ENCODE measurements around the gene EFHB. TPM values are rescaled to one million over a fixed set of nuclear protein-coding genes. Genes with fewer than 3 reads are reported as not detected.

The EFHB gene
- total and polyA plus RNA-seq, 10 of the 15 experiments (the other 5 are each of a cell fraction or from before 2014, with no cell fraction given): 0.12 to 0.95 (median 0.53) TPM; not detected in 3

DNA sequence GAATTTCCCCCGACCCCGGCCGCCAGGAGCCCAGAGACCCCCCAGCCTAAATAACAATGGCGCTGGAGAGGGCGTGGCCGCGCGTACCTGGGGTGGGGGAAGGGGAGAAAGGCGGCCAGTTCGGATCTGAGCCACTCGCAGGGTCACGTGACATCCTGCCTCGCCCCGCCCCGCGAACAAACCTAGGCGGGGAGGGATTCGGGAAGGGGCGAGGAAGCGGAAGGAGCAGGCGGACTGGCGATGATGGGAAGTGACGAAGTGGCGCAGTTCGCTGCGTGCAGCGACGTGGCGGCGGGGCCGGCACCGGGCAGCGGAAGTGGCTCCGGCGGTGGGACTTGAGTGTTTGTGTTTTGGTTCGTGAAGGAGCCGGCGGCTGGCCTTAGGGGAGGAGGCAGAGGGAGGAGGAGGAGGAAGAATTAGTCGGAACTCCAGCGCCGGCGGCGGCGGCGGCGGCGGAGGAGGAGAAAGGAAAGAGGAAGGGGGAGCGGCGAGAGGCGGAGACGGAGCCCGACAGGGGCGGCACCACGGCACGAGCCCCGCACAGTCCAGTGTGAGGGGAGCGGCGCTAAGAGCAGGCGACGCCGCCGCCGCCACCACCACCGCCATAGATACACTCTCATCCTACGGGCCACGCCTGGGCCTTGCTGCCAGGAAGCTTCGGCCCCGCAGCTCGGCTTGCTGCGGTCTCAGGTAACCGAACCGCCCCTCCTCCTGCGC lies 13.0 kb upstream of the EFHB start, which contains the start of gene RAB5A (continued):
- TF ChIP-seq SREBF1 (IDR thresholded peaks at IDR 0.05; ENCODE audit: low read length): no peak; the same call in 1 of the 2 replicates
- TF ChIP-seq EGR1 (IDR thresholded peaks at IDR 0.05; ENCODE audit: borderline replicate concordance in 1 of 2, low read depth in 2 of 2, low read length in 2 of 2): peak; percentile 55 to 56
- TF ChIP-seq RB1 (IDR thresholded peaks at IDR 0.05; ENCODE audit: borderline replicate concordance): no peak
- TF ChIP-seq, protein P1, sequence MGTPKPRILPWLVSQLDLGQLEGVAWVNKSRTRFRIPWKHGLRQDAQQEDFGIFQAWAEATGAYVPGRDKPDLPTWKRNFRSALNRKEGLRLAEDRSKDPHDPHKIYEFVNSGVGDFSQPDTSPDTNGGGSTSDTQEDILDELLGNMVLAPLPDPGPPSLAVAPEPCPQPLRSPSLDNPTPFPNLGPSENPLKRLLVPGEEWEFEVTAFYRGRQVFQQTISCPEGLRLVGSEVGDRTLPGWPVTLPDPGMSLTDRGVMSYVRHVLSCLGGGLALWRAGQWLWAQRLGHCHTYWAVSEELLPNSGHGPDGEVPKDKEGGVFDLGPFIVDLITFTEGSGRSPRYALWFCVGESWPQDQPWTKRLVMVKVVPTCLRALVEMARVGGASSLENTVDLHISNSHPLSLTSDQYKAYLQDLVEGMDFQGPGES (IDR thresholded peaks at IDR 0.05): peak; percentile 14; the same call in 1 of the 2 replicates
- TF ChIP-seq NFXL1 (IDR thresholded peaks at IDR 0.05; ENCODE audit: borderline replicate concordance): 0 out of 2 replicates have a peak, but pooled peaks have one; percentile 19
- TF ChIP-seq, protein P2, sequence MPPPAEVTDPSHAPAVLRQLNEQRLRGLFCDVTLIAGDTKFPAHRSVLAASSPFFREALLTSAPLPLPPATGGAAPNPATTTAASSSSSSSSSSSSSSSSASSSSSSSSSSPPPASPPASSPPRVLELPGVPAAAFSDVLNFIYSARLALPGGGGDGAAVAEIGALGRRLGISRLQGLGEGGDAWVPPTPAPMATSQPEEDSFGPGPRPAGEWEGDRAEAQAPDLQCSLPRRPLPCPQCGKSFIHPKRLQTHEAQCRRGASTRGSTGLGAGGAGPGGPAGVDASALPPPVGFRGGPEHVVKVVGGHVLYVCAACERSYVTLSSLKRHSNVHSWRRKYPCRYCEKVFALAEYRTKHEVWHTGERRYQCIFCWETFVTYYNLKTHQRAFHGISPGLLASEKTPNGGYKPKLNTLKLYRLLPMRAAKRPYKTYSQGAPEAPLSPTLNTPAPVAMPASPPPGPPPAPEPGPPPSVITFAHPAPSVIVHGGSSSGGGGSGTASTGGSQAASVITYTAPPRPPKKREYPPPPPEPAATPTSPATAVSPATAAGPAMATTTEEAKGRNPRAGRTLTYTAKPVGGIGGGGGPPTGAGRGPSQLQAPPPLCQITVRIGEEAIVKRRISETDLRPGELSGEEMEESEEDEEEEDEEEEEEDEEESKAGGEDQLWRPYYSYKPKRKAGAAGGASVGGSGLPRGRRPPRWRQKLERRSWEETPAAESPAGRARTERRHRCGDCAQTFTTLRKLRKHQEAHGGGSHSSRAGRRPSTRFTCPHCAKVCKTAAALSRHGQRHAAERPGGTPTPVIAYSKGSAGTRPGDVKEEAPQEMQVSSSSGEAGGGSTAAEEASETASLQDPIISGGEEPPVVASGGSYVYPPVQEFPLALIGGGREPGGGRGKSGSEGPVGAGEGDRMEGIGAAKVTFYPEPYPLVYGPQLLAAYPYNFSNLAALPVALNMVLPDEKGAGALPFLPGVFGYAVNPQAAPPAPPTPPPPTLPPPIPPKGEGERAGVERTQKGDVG (CRISPR knock-in tag; IDR thresholded peaks at IDR 0.05): peak; percentile 96
- TF ChIP-seq ETV6 (conservative IDR thresholded peaks at IDR 0.05 in 1 of 2, IDR thresholded peaks at IDR 0.05 in 1 of 2; ENCODE audit: borderline replicate concordance in 1 of 2, low read depth in 1 of 2): peak in 1 of 2 experiments; percentile 58; a peak in 1 of 4 replicates
- TF ChIP-seq, protein P3, sequence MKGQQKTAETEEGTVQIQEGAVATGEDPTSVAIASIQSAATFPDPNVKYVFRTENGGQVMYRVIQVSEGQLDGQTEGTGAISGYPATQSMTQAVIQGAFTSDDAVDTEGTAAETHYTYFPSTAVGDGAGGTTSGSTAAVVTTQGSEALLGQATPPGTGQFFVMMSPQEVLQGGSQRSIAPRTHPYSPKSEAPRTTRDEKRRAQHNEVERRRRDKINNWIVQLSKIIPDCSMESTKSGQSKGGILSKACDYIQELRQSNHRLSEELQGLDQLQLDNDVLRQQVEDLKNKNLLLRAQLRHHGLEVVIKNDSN (IDR thresholded peaks at IDR 0.05; ENCODE audit: borderline replicate concordance, extremely low read length, insufficient read depth, low read depth, low read length): peak; percentile 95
- TF ChIP-seq, protein P4, sequence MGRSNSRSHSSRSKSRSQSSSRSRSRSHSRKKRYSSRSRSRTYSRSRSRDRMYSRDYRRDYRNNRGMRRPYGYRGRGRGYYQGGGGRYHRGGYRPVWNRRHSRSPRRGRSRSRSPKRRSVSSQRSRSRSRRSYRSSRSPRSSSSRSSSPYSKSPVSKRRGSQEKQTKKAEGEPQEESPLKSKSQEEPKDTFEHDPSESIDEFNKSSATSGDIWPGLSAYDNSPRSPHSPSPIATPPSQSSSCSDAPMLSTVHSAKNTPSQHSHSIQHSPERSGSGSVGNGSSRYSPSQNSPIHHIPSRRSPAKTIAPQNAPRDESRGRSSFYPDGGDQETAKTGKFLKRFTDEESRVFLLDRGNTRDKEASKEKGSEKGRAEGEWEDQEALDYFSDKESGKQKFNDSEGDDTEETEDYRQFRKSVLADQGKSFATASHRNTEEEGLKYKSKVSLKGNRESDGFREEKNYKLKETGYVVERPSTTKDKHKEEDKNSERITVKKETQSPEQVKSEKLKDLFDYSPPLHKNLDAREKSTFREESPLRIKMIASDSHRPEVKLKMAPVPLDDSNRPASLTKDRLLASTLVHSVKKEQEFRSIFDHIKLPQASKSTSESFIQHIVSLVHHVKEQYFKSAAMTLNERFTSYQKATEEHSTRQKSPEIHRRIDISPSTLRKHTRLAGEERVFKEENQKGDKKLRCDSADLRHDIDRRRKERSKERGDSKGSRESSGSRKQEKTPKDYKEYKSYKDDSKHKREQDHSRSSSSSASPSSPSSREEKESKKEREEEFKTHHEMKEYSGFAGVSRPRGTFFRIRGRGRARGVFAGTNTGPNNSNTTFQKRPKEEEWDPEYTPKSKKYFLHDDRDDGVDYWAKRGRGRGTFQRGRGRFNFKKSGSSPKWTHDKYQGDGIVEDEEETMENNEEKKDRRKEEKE (IDR thresholded peaks at IDR 0.05): no peak
- peak; percentile 84 for TF ChIP-seq RELA (IDR thresholded peaks at IDR 0.05; ENCODE audit: borderline replicate concordance, partially characterized antibody)
- peak; percentile 43; the same call in 1 of the 2 replicates for TF ChIP-seq GATAD2B (conservative IDR thresholded peaks at IDR 0.05; ENCODE audit: low read depth)
- TF ChIP-seq SIN3A (IDR thresholded peaks at IDR 0.05; ENCODE audit: low read depth, low read length): 0 out of 2 replicates have a peak, but pooled peaks have one; percentile 25
- TF ChIP-seq NFIC (IDR thresholded peaks at IDR 0.05; ENCODE audit: low read depth, low read length): no peak
- TF ChIP-seq SUZ12 (IDR thresholded peaks at IDR 0.05; ENCODE audit: unreplicated experiment): no peak
- no peak for TF ChIP-seq PAX8 (IDR thresholded peaks at IDR 0.05)
- no peak for TF ChIP-seq SUPT20H (IDR thresholded peaks at IDR 0.05; ENCODE audit: borderline replicate concordance, control insufficient read depth, low read depth, low read length)
- TF ChIP-seq TARDBP (IDR thresholded peaks at IDR 0.05; ENCODE audit: borderline replicate concordance): peak; percentile 42; the same call in 1 of the 2 replicates
- no peak for TF ChIP-seq RFX5 (IDR thresholded peaks at IDR 0.05; ENCODE audit: low read depth, low read length)
- TF ChIP-seq NFYA (IDR thresholded peaks at IDR 0.05; ENCODE audit: borderline replicate concordance, low read depth, low read length): no peak
- peak; percentile 88 for TF ChIP-seq PML (IDR thresholded peaks at IDR 0.05; ENCODE audit: low read length)
- TF ChIP-seq KDM1A (IDR thresholded peaks at IDR 0.05; ENCODE audit: borderline replicate concordance): no peak

All from GM12878 (cell line).